Kidney epithelial cell (primary cell): ENCODE measurements around the gene ADD1. TPM values are rescaled to one million over a fixed set of nuclear protein-coding genes. Genes with fewer than 3 reads are reported as not detected.

Experiments
- DNase-seq: peaks from one replicate; pipeline ENCODE4 v3.0.0-alpha.2; 2010; ENCODE audit warnings: low read depth
- H3K27me3 ChIP-seq: 2 replicates; pipeline ENCODE4 v1.6.0; 2011; ENCODE audit warnings: low read length; ENCODE audit not compliant: control insufficient read depth, insufficient read depth
- H3K36me3 ChIP-seq: 2 replicates; pipeline ENCODE4 v1.5.1; 2011; ENCODE audit warnings: low read length; ENCODE audit not compliant: control insufficient read depth, insufficient read depth
- H3K4me3 ChIP-seq: 2 replicates; pipeline ENCODE4 v1.5.1; 2011; ENCODE audit warnings: low read depth, mild to moderate bottlenecking, control low read depth, low read length
- total RNA-seq: library from RNA; depleted of rRNA; stranded (reverse); fragments of >200 nt; gene quantifications from 2 replicates; pipeline ENCODE4 v1.2.3, GENCODE V29; 2015
- TF ChIP-seq, protein P1 (sequence below): IDR thresholded peaks from 2 replicates; pipeline ENCODE4 v1.5.1; 2011; ENCODE audit warnings: mild to moderate bottlenecking, moderate library complexity, low read length, control low read depth, inconsistent platforms; ENCODE audit not compliant: insufficient read depth, poor library complexity, severe bottlenecking

ADD1 gene
- total RNA-seq, 1 donor from 2014 or later: 132 TPM

- DNase-seq: no peak
- Histone ChIP-seq H3K27me3 (no peaks in the 10 kb centered on the region), H3K36me3 (no peaks in the 10 kb centered on the region), H3K4me3 (no peak overlapping the region)
- TF ChIP-seq, protein P1, sequence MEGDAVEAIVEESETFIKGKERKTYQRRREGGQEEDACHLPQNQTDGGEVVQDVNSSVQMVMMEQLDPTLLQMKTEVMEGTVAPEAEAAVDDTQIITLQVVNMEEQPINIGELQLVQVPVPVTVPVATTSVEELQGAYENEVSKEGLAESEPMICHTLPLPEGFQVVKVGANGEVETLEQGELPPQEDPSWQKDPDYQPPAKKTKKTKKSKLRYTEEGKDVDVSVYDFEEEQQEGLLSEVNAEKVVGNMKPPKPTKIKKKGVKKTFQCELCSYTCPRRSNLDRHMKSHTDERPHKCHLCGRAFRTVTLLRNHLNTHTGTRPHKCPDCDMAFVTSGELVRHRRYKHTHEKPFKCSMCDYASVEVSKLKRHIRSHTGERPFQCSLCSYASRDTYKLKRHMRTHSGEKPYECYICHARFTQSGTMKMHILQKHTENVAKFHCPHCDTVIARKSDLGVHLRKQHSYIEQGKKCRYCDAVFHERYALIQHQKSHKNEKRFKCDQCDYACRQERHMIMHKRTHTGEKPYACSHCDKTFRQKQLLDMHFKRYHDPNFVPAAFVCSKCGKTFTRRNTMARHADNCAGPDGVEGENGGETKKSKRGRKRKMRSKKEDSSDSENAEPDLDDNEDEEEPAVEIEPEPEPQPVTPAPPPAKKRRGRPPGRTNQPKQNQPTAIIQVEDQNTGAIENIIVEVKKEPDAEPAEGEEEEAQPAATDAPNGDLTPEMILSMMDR: no peak
These were observed 27.8 kb downstream of the ADD1 start for GRCh38 chr4:2871466-2871865.

GRCh38 chr4:2871911-2872310 is 28.3 kb downstream of the ADD1 start:
- TF ChIP-seq, protein P1: no peak
- Histone ChIP-seq H3K27me3 (no peaks in the 10 kb centered on the region), H3K4me3 (no peak overlapping the region), H3K36me3 (no peaks in the 10 kb centered on the region)
- DNase-seq: no peak

DNA sequence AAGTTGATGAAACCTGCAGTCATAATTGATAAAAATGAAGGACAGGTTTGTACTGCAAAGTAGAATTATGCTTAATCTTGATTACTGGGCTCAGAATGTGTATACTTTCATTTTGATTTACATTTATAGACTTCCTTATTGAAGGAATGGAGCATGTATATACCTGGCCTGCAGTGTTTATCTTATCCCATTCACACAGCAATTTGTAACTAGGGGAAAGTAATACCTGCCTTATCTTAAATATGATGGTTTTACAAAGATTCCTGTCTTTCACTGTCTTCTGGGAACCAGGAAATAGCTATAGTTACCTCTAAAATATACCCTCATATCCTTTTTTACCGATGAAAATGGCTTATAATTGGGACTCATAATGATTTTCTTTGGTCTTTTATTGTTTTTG is 29.7 kb downstream of the ADD1 start:
- no peak for DNase-seq

DNA sequence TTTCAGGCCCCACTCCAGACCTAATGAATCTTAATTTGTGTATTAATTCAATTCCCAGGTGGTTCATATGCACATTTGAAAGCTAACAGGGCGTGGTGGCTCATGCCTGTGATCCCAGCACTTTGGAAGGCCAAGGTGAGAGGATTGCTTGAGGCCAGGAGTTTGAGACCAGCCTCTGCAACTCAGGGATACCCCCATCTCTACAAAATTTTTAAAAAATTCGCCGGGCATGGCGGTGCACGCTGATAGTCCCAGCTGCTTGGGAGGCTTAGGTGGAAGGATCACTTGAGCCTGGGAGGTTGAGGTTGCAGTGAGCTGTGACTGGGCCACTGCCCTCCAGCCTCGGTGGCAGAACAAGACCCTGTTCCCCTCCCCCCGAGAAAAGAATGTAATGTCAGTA is 31.2 kb downstream of the ADD1 start:
- Histone ChIP-seq H3K4me3 (no peak overlapping the region), H3K36me3 (peaks cover 3% of the 10 kb centered on the region), H3K27me3 (no peaks in the 10 kb centered on the region)
- DNase-seq: no peak
- TF ChIP-seq, protein P1: no peak

More for the DNA sequence above, 29.7 kb downstream of the ADD1 start:
- Histone ChIP-seq H3K27me3 (no peaks in the 10 kb centered on the region), H3K4me3 (no peak overlapping the region), H3K36me3 (no peaks in the 10 kb centered on the region)
- TF ChIP-seq, protein P1: no peak

- TF ChIP-seq, protein P1: no peak
- H3K27me3 ChIP-seq: no peaks in the 10 kb centered on the region
- DNase-seq: no peak
- H3K4me3 ChIP-seq: no peak overlapping the region
- peaks cover 3% of the 10 kb centered on the region for H3K36me3 ChIP-seq
These were observed 31.9 kb downstream of the ADD1 start for GRCh38 chr4:2875556-2875955.

GRCh38 chr4:2878346-2878745 is 34.7 kb downstream of the ADD1 start:
- no peaks in the 10 kb centered on the region for H3K27me3 ChIP-seq
- DNase-seq: no peak
- H3K4me3 ChIP-seq: no peak overlapping the region
- TF ChIP-seq, protein P1: no peak
- peaks cover 3% of the 10 kb centered on the region for H3K36me3 ChIP-seq
